ENCODE data around the gene TRIM51G. TPM values are rescaled to one million over a fixed set of nuclear protein-coding genes. Genes with fewer than 3 reads are reported as not detected.
"Not testable (repeated sequence)": the region's sequence is repeated elsewhere in the genome, so short reads cannot be mapped to it uniquely, and the experiment has no call there.

The TRIM51G gene
- total RNA-seq (2021) (not detected in 3 replicates), Bru-seq, nascent RNA (not detected)
- long read RNA-seq, experiment 1, result 0 reads
- long read RNA-seq, experiment 2, result 0 reads
- long read RNA-seq, experiment 3, result 0 reads

- DNase-seq (ENCODE audit: low spot score); H3K27me3 Mint-ChIP-seq (ENCODE audit: low read depth); POLR2A ChIA-PET; CTCF ChIA-PET; H3K4me3 Mint-ChIP-seq; H3K4me1 Mint-ChIP-seq; ATAC-seq; H3K27ac Mint-ChIP-seq: not testable (repeated sequence)
- Mint-ChIP-seq H3K36me3 (peaks cover 48% of the 10 kb centered on the region), H3K9me3 (peaks cover 69% of the 10 kb centered on the region)
Measured at GRCh38 chr11:48983785-48984184, at the start of gene TRIM51G. TSS of gene TRIM51G (minus strand) at chr11:48983885. CDS start at chr11:48981695, 2,190 bp downstream.

- Mint-ChIP-seq H3K9me3 (peaks cover 51% of the 10 kb centered on the region), H3K36me3 (peaks cover 39% of the 10 kb centered on the region)
- H3K27me3 Mint-ChIP-seq (ENCODE audit: low read depth); DNase-seq (ENCODE audit: low spot score); CTCF ChIA-PET; H3K4me1 Mint-ChIP-seq; ATAC-seq; H3K4me3 Mint-ChIP-seq; H3K27ac Mint-ChIP-seq; POLR2A ChIA-PET: not testable (repeated sequence)
Measured at GRCh38 chr11:49028523-49028922, 44.8 kb upstream of the TRIM51G start, which contains the start of gene TRIM49B. TSS of gene TRIM49B (plus strand) at chr11:49028823. CDS start at chr11:49031600, 2,777 bp downstream.

DNA sequence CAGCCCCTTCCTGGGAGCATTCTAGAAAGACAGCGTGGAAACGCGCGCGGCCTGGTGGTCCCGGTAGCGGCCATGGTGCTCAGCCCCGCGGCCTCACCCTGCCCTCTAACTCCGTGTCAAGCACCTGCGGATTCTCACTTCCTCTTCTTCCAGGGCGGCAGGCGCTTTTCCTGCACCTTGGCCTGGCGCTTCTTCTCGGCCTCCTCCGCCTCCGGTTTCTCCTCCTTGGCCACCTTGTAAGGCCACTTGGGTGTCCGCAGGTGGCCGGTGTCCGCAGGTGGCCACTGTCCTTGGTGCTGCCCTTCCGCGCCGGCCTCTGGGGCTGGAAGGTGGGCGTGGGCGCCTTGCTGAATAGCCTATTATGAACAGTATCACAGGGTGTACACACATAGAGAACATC lies 15.1 kb downstream of the TRIM51G start:
- peaks cover 56% of the 10 kb centered on the region for H3K9me3 Mint-ChIP-seq
- H3K27me3 Mint-ChIP-seq (ENCODE audit: low read depth); POLR2A ChIA-PET; H3K4me3 Mint-ChIP-seq; H3K4me1 Mint-ChIP-seq; DNase-seq (ENCODE audit: low spot score); CTCF ChIA-PET; ATAC-seq; H3K27ac Mint-ChIP-seq: not testable (repeated sequence)
- peaks cover 46% of the 10 kb centered on the region for H3K36me3 Mint-ChIP-seq

GRCh38 chr11:48955315-48956049 lies 28.2 kb downstream of the TRIM51G start:
- Mint-ChIP-seq H3K9me3 (peaks cover 59% of the 10 kb centered on the region), H3K36me3 (peaks cover 50% of the 10 kb centered on the region)
- CTCF ChIA-PET; H3K27ac Mint-ChIP-seq; H3K27me3 Mint-ChIP-seq (ENCODE audit: low read depth); H3K4me1 Mint-ChIP-seq; POLR2A ChIA-PET; ATAC-seq; H3K4me3 Mint-ChIP-seq; DNase-seq (ENCODE audit: low spot score): not testable (repeated sequence)

DNA sequence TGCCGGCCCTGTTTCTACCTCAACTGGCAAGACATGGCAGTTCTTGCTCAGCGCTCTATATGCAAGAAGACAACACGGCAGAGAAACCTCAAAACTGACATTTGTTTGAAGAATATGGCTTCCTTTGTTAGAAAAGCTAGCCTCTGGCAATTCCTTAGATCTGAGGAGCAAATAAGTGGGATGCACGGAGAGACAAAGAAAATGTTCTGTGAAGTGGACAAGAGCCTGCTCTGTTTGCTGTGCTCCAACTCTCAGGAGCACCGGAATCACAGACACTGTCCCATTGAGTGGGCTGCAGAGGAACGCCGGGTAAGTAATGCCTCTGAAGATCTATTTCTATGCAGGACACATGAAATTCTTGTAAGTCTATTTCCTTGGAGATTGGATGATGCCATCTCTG lies 37.9 kb downstream of the TRIM51G start:
- H3K4me1 Mint-ChIP-seq; H3K27ac Mint-ChIP-seq; ATAC-seq; H3K4me3 Mint-ChIP-seq; DNase-seq (ENCODE audit: low spot score); POLR2A ChIA-PET; CTCF ChIA-PET; H3K27me3 Mint-ChIP-seq (ENCODE audit: low read depth): not testable (repeated sequence)
- Mint-ChIP-seq H3K36me3 (peaks cover 56% of the 10 kb centered on the region), H3K9me3 (peaks cover 69% of the 10 kb centered on the region)

Other genes starting within 250 kb of the TRIM51G start
- gene TRIM49B, start 44.9 kb upstream of the TRIM51G start, total RNA-seq (2021), result not detected in 3 replicates
- gene TRIM64C, start 75.2 kb upstream of the TRIM51G start, total RNA-seq (2021), result not detected in 3 replicates
- gene FOLH1, start 224.7 kb upstream of the TRIM51G start, total RNA-seq (2021), result not detected in 3 replicates

Data from WTC11 (cell line).